Activated CD4-positive, alpha-beta T cell treated with anti-CD3 and anti-CD28 coated beads, Interleukin-10, Interleukin-2, amounts not matched to agents 100 ng/mL and 50 ng/mL, durations not matched to agents 16 hours and 8 hours (primary cell): ENCODE data around the gene KDSR.

ENCODE experiments used
- DNase-seq: peaks from one replicate; pipeline ENCODE4 v3.0.0-alpha.2; 2020

KDSR gene, protein sequence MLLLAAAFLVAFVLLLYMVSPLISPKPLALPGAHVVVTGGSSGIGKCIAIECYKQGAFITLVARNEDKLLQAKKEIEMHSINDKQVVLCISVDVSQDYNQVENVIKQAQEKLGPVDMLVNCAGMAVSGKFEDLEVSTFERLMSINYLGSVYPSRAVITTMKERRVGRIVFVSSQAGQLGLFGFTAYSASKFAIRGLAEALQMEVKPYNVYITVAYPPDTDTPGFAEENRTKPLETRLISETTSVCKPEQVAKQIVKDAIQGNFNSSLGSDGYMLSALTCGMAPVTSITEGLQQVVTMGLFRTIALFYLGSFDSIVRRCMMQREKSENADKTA

DNA sequence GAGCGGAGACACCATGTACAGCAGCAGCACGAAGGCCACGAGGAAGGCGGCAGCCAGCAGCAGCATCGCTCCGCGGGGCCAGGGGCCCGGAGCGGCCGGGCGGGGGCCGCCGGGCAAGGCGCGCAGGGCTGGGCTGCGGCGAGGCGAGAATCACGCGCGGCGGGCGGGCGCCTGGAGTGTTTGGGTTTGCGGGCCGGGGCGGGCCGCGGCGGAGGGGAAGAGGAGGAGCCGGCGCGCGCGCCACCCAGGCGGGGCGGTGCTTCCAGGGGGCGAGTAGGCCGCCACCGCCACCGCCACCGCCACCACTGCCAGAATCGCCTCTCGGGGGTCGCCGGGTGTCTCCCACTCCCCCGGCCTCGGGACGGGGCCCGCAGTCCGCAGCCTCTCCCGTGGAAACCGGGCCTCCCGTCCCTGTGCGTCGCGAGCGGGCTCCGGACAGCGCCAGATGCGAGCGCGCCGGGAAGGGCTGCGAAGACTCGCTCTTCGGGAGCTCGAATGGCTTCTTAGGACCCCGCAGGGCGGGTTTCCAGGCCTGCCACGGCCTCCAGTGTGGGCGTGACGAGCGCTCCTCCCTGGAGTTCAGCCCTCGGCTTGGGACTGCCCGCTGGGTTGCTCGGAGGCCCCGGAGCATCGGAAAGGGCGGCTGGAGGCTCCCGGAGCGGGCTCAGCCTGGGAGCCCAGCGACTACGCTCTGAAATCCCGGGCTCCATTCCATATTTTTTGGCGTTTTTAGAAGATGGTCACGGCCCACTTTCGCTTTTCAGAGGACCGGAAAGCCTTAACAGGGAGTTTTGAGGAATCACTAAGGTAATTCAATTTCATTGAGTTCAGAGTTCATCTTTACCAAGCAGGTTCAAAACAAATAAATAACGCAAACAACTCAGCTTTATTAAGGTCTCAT lies at the start of gene KDSR:
TSS of gene KDSR (minus strand) at position 154 of the 901 bp plus-strand sequence. CDS start at position 66, 88 bp downstream.
- DNase-seq, result peak; percentile 89

- DNase-seq, result no peak
Measured at GRCh38 chr18:63412953-63413352, 45.9 kb upstream of the KDSR start.

DNA sequence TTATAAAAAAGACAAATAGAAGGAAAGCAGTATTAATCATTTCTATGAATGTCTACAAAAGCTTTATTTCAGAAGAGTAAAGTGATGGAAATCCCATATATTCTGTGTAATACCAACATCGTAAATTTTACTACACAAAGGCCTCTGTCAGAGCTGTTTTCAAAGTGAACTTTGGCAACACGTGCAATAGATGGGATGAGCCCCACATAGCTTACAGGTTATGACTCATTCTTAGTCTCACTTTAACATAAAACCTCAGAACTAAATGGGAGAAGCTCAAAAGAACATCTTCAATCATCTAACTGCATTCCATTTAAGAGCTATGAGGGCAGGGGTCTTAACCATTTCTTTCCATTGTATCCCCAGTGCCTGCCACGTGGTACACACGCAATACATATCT lies 43.8 kb upstream of the KDSR start:
- peak; percentile 60 for DNase-seq

GRCh38 chr18:63409301-63409700 lies 42.3 kb upstream of the KDSR start:
- peak; percentile 46 for DNase-seq

GRCh38 chr18:63407734-63408133 lies 40.7 kb upstream of the KDSR start:
- no peak for DNase-seq

DNA sequence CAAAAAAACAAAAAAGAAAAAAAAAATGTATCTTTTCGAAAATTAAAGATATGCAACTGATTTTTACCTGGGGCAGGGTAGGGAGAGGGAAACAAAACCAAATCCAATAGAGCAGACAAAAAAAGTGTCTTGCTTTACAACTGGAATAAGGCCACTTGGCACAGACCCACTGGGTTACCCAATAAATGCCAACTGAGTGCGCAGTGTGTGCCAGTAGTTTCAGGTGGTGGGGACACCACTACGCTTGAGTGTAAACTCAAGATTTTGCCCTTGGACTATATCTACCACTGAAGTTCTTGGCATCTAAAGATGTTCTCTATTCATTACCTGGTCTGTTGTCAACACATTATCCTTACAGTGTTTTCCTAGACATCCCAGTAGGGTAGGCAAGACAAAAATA lies 39.0 kb upstream of the KDSR start:
- no peak for DNase-seq

DNA sequence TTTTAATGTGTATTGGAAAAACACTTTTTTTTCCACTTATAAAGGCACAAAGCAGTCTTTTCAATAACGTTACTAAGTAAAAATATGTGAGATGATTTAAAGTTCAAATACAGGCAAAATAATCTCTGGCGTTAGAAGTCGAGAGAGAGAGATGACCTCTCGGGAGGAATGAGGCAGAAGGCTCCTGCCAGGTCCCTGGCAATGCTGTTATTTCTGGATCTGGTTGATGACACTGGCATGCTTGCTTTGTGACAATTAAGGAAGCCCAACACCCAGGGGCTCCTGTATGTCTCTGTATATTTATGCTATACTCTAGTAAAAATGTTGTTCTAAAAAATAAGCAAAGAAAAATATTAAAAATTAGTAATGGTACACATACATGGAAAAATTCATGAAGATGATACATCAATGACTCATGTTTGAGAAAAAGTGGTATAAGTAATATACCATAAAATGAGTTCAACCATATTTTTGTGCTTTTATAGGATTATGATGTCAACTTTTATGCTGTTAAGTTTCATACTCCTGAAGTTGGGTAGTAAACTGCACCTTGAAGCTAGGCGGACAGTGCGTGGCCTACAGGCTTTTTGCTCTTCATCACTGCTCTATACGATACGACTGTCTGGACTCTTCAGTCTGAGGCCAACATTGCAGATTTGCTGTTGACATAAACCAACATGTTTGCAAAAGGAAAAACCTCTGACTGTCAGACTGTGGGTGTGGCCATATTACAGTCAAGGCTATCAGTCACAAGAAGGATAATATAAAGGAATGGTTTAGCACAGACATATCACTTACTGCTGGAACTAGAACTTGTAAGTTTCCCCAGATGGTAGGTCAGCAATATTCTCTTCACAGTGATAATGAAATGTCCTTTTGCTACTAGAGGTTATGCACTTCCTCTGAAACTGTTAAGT lies 35.5 kb upstream of the KDSR start:
- DNase-seq, result no peak

DNA sequence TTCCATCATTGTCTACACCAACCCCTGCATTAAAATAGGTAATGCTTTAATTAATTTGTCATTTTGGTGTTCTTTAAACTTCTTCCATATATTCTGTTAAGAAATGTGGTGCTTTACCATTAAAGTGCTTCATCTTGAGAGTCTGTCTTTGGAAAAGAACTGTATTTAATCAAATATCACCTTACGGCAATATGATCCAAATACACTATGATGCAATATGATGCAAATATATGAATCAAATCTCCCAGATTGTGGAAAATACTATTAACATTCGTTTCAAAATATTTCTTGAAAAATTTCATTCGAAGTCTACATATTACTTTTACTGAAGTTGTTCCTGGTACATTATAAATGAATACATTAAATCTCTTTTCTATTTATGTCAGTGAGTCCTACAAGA lies 32.3 kb upstream of the KDSR start:
- DNase-seq, result no peak

DNA sequence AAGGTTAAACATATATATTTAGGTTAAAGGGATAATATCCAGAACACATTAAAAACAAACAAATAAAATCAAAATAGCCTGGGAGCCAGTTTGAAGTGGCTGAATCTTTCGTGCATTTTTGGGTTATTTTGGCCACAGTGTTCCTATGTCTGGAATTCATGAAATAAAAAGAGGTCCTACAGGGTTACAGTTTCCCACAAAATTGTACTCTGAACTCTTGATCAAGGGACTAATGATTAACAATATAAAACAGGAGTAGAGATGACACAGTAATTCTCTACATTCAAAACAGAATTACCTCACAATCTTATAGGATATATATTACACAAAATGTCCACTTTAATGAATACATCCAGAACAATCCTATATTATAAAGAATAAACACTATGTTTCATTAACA lies 30.3 kb upstream of the KDSR start:
- DNase-seq, result no peak

- no peak for DNase-seq
Measured at GRCh38 chr18:63395503-63395902, 28.5 kb upstream of the KDSR start.

- no peak for DNase-seq
Measured at GRCh38 chr18:63394954-63395353, 27.9 kb upstream of the KDSR start.

DNA sequence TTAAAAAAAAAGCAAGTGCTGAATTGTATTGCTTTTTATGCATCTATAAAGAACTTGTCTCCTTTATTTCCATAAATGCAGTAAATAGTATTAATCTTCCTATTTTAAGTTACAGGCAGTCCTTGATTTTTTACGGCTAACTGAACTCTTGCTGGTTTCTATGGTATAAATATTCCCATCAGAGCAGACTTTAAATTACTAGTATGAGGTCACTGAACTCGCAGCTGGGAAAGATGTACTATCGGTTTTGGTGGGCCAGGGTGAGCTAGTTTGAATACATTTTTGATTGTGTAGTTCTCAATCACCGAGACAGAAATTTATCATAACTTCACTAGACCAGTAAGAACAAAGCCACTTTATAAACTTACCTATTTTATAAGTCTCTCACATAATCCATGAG lies 20.9 kb upstream of the KDSR start:
- DNase-seq, result no peak

DNA sequence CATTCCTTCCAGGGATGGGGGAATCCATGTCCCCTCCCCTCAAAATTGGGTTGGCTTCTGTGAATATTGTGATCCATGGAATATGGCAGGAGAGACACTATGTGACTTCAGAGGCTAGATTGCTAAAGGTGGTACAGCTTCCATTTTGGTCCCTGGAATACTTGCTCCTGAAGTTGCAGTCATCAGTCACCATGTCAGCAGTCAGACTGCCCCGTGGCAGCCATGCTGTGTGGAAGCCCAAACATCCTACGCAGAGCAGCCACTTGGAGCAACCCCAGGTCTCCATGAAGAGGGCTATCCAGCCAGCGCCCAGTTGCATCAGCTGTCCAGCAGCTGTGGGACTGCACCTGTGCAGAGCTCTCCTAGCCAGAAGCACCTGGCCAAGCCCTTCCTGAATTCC lies 15.8 kb upstream of the KDSR start:
- no peak for DNase-seq

DNA sequence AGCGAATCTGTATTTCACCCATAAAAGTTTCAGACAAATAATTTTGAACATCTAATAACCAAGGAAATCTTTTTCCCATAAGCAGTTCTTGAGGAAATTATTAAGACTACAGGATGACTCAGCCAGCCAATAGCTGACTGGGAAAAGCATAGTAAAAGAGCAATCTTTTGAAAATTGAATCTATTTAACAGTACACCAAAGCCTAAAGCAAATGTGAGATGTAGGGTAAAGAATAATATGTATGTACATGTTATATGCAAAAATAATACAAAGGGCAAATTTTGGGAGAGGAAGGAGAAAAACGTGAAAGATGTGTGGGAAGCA lies 12.6 kb upstream of the KDSR start:
- DNase-seq, result no peak

GRCh38 chr18:63378919-63379638 lies 12.1 kb upstream of the KDSR start:
- peak; percentile 27 for DNase-seq

- DNase-seq, result no peak
Measured at GRCh38 chr18:63377275-63377980, 10.4 kb upstream of the KDSR start.

GRCh38 chr18:63376538-63376937 lies 9.5 kb upstream of the KDSR start:
- DNase-seq, result no peak

DNA sequence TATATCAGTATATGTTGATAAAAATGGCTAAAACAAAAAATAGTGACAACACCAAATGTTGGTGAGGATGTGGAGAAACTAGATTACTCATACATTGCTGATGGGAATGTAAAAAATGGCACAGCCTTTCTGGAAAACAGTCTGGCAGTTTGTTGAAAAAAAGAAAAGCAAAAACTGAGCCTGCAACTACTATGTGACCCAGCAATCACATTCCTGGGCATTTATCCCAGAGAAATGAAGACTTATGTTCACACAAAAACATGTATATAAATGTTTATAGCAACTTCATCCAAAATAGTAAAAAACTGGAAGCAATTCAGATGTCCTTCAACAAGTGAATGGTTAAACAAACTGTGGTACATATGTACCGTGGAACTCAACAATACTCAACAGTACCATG lies 7.5 kb upstream of the KDSR start:
- DNase-seq, result no peak

DNA sequence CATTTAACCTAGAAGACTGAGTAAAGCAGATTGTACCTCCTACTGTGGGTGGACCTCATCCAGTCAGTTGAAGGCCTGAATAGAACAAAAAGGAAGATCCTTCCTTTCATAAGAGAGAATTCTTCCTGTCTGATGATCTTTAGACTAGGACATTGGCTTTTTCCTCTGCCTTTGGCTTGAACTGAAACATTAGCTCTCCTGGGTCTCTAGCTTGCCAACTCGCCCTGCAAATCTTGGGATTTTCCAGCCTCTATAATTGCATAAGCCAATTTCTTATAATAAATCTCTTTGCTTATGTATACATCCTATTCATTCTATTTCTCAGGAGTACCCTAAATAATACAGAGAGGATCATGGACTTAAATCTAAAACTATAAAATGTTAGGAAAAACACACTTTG lies 6.2 kb upstream of the KDSR start:
- no peak for DNase-seq

DNA sequence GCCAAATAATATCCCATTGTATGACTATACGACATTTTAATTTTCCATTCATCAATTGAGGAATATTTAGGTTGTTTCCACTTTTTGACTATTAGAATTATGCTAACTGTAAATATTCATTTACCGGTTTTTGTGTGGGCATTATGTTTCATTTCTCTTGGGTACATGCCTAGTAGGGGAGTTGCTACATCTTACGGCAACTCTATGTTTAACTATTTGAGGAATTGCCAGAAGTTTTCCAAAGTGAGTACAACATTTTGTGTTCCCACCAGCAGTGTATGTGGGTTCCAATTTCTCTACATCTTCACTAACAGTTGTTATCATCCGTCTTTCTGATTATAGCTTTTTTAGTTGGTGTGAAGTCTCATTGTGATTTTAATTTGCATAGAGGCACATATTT lies 1.6 kb upstream of the KDSR start:
- DNase-seq, result no peak

GRCh38 chr18:63366213-63367052 lies 573 bp downstream of the KDSR start:
- DNase-seq, result peak; percentile 88
